GM19351 (cell line): ENCODE data around the gene FAM149B1.
A peak's percentile ranks its signal among the peaks of the same experiment; 100 is the strongest.
"Not testable (repeated sequence)": the region's sequence is repeated elsewhere in the genome, so short reads cannot be mapped to it uniquely, and the experiment has no call there.

ENCODE experiments used
- ATAC-seq: cut with Tn5 transposase; IDR thresholded peaks from one replicate; pipeline ENCODE4 v1.9.1; 2021; ENCODE audit warnings: mild to moderate bottlenecking, moderate library complexity; ENCODE audit not compliant: unreplicated experiment

FAM149B1 gene

DNA sequence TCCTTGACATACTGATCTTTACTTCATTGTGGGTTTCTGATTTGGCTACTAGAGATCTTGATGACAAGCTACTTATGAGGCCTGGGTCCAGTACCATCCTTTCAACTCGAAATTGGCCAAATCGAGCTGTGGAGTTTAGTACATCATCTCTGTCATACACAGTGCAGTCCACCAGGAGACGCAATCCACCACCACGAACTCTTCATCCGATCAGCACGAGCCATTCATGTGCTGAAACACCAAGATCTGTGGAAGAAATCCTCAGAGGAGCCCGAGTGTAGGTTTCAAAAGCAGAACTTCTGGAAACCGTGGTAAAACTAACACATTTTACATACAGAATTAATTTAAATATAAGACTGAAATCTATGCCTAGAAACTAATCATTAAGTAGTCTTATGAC lies 65.0 kb downstream of the FAM149B1 start:
- ATAC-seq, result no peak

DNA sequence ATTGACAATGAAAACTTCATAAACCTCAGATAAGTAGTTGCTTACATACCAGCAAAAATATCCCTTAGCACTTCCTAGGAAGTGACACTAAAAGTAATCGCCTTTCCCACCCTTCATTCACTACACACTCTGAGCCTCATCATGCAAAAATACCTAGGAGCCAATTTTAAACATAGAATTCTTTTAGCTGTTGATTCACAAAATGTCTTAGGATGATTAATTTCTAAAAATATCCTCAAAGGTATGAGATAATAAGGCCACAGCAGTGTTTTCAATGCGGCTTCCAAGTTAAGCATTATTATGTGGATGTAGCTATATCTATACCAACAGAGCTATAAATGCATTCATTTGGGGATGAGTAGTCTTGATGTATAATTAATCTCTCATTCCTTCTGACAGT lies 66.0 kb downstream of the FAM149B1 start:
- no peak for ATAC-seq

GRCh38 chr10:73234695-73235094 lies 66.8 kb downstream of the FAM149B1 start:
- no peak for ATAC-seq

DNA sequence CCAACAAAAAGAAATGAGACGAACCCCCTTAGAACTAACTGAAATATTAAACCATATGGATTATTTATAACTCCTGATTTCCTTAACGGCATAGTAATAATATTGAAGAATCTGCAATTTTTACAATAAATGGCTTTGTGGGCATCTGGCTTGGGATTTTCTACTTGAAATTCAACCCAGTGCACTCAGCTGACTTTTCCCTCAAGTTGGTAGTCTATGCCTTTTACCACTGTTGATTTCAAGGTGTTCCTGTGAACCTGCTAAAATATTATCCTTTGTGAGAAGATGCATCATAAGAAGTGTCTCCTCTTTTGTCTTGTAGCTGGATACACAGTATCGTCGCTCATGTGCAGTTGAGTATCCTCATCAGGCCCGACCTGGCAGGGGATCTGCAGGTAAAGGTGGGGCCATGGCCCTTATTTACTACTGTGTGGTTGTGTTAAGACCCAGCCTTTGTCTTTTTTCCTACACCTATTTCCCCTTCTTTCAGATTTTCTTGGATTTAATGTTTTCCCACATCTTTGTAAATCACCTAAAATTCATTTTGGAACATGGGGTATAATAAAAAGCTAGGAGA lies 71.2 kb downstream of the FAM149B1 start:
- ATAC-seq, result no peak

DNA sequence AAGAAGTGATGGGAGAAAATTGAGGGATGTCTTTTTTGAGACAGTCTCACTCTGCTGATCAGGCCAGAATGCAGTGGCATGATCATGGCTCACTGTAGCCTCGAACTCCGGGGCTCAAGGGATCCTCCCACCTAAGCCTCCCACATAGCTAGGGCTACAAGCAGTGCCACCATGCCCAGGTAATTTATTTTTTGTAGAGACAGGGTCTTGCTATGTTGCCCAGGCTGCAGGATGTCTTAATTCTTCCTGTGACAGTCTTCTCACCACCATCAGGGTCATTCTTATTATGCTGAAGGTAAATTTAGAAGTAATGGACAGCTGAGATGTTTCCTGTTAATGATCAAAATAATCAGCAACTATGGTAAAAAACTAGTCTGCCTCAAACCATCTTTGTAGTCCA lies 72.0 kb downstream of the FAM149B1 start:
- no peak for ATAC-seq

DNA sequence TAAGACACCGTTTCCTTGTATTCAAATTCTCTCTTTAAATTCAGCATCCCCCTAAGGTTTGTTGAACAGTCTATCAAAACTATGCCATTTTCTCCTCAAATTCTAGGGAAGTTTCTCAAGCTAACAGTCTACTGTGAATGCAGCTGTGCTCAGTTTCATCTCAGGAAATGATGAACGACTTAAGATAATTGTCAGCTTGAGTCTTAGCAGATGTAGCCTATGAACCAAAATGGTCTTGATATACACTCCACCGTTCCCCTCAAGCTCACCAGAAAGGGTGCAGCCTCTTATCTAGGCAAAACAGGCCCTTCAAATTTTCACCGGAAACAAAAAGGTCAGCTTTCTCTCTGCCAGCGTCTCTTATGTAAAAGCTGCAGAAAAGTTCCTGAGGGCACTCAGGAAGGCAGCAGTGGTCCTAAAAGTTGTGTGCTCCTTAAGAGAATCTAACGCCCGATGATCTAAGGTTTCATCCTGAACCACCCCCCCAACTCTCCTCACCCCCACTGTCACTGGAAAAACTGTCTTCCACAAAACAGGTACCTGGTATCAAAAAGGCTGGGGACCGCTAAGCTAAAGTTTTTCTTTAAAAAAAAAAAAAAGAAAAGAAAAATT lies 77.1 kb downstream of the FAM149B1 start:
- no peak for ATAC-seq

GRCh38 chr10:73246322-73246645 lies 78.4 kb downstream of the FAM149B1 start:
- no peak for ATAC-seq

DNA sequence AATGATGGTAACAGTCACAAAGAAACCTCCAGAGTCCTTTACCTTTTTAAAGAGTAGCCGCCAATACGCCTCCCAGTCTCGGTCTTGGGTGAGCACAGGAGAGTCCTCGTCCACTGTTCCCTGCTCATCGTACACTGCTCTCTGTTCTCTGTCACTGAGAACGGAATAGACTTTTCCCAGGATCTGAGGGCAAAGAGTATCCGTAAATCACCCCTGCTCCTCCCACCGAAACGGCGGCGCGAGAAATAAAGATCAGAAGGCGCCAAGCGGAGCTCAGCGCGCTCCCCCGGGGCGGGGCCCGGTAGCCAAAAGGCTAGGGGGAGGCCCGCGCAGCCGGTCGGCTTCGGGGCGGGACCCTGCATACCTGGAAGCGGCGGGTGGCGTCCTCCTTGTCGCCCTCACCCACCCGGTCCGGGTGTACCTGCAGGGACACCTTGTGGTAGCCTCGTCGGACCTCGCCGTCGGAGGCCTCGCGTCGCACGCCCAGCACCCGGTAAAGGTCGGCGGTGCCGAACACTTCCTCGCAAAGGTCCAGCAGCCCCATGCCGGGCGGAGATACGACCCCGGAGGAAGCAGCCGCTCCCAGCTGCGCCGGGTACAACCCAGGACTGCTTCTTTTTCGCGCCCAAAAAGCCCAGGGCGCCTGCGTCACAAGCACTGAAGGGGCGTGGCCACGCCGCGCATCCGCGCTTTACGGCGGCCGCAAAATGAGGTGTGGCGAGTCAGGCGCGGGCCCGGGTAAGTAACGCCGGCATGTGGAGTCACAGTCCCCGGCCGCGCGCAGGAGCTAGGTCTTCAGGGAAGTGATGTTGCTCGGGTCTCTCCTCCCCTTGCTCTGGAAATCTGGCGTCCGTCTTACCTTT lies 79.0 kb downstream of the FAM149B1 start, which contains the start of gene DNAJC9:
TSS of gene DNAJC9 (minus strand) at position 610 of the 863 bp plus-strand sequence. CDS start at position 544, 66 bp downstream.
- peak; percentile 77 for ATAC-seq

DNA sequence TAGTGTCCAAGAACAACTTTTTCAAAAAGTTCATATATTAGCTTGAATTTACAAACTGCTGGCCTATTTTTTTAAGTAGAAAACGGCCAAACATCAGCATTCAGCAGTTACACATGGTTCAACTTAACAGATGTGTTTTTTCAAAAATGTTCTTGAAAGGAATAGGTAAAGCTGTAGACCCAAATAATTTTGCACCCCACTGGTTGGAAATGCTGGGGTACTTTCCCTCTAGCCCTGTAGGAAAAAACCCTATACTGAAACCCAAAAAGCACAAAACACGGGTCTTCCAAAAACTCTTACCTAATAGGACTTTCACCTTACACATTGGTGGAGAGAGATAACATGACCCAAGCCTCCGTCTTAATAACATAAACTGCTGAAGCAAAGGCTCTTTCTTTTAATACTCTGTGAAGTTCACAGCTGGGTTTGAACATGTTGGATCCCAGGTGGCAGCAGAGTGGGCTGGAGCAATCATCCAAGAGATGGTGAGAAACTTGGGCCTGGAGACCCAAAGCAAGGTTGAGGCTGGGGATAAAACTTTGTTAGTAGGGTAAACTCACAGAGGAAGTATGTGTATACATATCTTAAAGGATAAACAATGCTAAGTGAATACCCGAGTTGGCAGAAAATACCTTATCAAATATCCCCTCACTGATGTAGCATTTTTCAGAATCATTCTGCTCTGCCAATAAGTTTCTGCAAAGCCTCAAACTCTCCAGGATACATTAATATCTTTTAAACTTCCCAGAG lies 79.8 kb downstream of the FAM149B1 start:
- ATAC-seq, result no peak

- no peak for ATAC-seq
Observed at GRCh38 chr10:73248259-73248724, 80.4 kb downstream of the FAM149B1 start.

DNA sequence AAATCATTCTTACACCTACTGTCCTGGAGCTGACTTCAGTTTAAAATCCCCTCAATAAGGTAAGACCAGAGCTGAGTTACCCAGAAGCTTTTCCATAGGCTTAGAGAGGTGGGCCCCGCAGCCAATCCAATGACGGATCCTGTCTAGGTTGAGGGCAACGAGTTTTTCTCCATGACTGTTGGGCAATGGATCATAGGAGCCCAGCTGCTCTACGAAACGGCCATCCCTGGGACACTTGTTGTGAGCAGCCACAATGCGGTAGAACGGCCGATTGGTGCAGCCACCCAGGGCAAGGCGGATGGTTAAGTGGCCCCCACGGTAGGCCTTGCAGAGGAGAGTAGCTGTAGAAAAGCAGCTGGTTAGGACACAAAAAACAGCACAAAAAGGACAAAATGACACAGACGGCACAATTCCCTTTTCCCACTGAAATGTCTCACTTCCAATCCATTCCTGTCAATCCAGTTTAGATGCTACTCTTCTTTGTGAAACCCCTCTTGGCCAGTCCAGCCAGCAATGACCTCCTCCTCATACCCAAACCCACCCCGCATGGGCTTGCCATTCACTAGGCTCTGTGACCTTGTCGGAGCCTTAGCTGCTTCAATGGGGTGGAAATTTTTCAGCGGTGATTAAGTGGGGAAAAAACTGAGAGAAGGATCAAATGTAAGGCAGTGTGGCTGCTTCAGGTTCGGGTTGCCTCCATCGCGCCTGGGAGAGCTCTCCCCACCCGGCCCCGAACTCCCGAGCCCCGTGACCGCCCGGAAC lies 83.9 kb downstream of the FAM149B1 start:
- no peak for ATAC-seq

GRCh38 chr10:73252445-73253224 lies 84.7 kb downstream of the FAM149B1 start, which contains the start of gene MRPS16:
MRPS16 (minus strand) TSS chr10:73252644; CDS start chr10:73252482, 162 bp downstream.
- ATAC-seq, result peak; percentile 73

- no peak for ATAC-seq
Observed at GRCh38 chr10:73253225-73253555, 85.3 kb downstream of the FAM149B1 start.

DNA sequence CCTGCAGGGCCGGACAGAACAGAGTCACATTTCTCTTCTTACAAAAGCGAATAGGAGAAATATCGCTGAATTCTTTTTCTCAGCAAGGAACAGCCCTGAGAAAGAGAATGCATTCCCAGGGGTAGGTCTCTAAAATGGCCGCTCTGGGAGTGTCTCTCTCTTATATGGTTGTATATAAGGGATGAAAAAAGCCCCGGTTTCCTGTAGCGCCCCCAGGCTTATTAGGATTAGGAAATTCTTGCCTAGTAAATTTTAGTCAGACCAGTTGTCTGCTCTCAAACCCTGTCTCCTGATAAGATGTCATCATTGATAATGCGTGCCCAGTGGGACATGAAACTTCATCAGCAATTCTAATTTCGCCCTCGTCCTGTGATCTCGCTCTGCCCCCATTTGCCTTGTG lies 90.7 kb downstream of the FAM149B1 start:
- not testable (repeated sequence) for ATAC-seq

DNA sequence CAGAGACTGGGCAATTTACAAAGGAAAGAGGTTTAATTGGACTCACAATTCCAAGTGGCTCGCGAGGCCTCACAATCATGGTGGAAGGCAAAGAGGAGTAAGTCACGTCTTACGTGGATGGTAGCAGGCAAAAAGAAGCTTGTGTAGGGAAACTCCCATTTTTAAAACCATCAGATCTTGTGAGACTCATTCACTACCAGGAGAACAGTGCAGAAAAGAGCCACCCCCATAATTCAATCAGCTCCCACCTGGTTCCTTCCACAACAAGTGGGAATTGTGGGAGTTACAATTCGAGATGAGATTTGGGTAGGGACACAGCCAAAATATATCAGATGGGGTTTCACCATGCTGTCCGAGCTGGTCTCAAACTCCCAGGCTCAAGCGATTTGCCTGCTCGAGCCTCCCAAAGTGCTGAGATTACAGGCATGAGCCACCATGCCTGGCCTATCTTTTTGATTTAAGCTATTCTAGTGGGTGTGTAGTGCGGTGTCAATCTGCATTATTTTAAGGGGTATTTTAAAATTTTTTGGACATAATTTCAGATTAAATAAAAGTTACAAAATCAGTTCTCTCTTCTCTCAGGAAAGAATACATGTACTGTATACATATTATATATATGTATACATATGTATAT lies 93.6 kb downstream of the FAM149B1 start:
- no peak for ATAC-seq

DNA sequence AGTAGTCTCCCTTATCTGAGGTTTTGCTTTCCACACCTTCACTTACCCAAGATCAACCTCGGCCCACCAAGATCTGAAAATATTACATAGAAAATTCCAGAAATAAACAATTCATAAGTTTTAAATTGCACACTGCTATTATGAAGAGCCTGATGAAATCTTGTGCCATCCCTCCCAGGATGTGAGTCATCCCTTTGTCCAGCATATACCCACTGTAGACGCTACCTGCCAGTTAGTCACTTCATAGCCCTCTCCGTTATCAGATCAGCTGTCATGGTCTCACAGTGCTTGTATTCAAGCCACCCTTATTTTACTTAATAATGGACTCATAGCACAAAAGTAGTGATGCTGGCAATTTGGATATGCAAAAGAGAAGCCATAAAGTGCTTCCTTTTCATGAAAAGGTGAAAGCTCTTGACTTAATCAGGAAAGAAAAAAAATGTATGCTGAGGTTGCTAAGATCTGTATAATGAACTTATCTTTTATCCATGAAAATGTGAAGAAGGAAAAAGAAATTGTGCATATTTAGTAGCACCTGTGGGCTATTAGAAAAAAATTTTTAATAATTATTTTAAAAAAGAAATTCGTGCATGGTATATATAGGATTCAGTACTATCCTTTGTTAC lies 94.3 kb downstream of the FAM149B1 start:
- no peak for ATAC-seq

DNA sequence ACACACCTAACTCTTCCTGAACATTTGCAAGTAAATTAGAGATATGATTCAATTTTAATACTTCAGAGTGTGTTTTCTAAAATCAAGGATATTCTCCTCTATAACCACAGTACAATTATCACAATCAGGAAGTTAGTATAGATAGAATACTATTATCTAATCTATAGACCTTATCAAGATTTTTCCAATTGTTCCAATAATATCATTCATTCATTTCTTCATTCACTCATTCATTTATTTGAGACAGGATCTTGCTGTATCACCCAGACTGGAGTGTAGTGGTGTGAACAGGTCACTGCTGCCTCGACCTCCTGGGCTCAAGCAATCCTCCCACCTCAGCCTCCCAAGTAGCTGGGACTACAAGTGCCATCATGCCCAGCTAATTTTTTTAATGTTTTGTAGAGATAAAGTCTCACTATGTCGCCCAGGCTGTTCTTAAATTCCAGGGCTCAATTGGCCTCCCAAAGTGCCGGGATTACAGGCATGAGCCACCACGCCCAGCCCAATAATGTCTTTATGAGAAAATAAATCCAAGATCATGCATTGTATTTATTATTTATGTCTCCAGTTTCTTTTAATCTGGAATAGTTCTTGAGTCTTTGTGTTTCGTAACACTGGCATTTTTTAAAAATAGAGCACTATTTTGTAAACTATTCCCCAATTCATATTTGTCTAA lies 95.1 kb downstream of the FAM149B1 start:
- ATAC-seq, result no peak

GRCh38 chr10:73263693-73264347 lies 95.9 kb downstream of the FAM149B1 start:
- ATAC-seq, result no peak
